Neural cell (in vitro differentiated cells): ENCODE data around the gene ZNF90.

ENCODE experiments used
- EZH2 ChIP-seq: fragments of 200-600, 300-800 bp; shearing (Covaris generic), sonication (generic); IDR thresholded peaks from 2 replicates; pipeline ENCODE4 v1.6.1; 2014; ENCODE audit warnings: antibody characterized with exemption, low read length, borderline replicate concordance, mild to moderate bottlenecking; ENCODE audit not compliant: insufficient read depth, poor library complexity, severe bottlenecking
- POLR2AphosphoS5 ChIP-seq: IDR thresholded peaks from 2 replicates; pipeline ENCODE4 v1.6.1; 2012
- TAF1 ChIP-seq: IDR thresholded peaks from 2 replicates; pipeline ENCODE4 v1.6.1; 2012; ENCODE audit warnings: low read depth
- TF ChIP-seq, protein P1 (sequence below): fragments of 450-650 bp; IDR thresholded peaks from 2 replicates; pipeline ENCODE4 v1.5.1; 2014; ENCODE audit warnings: antibody characterized with exemption, mild to moderate bottlenecking, moderate library complexity; ENCODE audit not compliant: poor library complexity, severe bottlenecking

DNA sequence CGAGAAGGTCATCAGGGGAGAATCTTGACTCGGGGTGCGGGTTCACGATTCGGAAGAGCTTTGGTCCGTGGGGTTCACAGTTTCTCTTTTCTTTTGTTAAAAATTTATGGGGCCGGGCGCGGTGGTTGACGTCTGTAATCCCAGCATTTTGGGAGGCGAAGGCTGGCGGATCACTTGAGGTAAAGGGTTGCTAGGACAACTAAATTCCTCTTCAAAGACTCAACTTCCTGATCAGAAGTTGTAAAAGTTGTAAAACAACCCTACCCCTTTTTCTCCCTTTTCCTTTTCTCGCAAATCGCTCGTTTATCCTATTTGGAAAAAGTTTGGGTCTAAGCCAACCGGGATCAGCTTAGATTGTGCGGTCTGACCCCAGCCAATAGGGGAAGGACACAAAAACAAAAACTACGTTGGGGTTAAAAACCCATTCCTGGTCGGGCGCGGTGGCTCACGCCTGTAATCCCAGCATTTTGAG, 89.9 kb downstream of the ZNF90 start:
- TF ChIP-seq, protein P1, sequence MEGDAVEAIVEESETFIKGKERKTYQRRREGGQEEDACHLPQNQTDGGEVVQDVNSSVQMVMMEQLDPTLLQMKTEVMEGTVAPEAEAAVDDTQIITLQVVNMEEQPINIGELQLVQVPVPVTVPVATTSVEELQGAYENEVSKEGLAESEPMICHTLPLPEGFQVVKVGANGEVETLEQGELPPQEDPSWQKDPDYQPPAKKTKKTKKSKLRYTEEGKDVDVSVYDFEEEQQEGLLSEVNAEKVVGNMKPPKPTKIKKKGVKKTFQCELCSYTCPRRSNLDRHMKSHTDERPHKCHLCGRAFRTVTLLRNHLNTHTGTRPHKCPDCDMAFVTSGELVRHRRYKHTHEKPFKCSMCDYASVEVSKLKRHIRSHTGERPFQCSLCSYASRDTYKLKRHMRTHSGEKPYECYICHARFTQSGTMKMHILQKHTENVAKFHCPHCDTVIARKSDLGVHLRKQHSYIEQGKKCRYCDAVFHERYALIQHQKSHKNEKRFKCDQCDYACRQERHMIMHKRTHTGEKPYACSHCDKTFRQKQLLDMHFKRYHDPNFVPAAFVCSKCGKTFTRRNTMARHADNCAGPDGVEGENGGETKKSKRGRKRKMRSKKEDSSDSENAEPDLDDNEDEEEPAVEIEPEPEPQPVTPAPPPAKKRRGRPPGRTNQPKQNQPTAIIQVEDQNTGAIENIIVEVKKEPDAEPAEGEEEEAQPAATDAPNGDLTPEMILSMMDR: no peak
- TF ChIP-seq POLR2AphosphoS5 (no peak), TAF1 (no peak), EZH2 (no peak)
